T-helper 17 cell (primary cell): ENCODE data around the gene FERMT2. TPM values are rescaled to one million over a fixed set of nuclear protein-coding genes. Genes with fewer than 3 reads are reported as not detected.
A peak's percentile ranks its signal among the peaks of the same experiment; 100 is the strongest.

Experiments
- ATAC-seq: fragments of 150-1000 bp; cut with Tn5 transposase; 2 replicates; pipeline ENCODE4 v1.10.0; 2021; ENCODE audit warnings: mild to moderate bottlenecking, moderate library complexity
- DNase-seq, 3 donors: peaks; one replicate each; pipeline versions ENCODE4 v3.0.0 to v3.0.0-alpha.2; 2020 to 2021
- H3K9me3 ChIP-seq: one replicate; pipeline ENCODE4 v1.7.0; 2013; ENCODE audit warnings: low read length, mild to moderate bottlenecking; ENCODE audit not compliant: control insufficient read depth, poor library complexity, severe bottlenecking
- H3K27ac Mint-ChIP-seq: one replicate; pipeline ENCODE4 v1.8.0; 2022; ENCODE audit warnings: mild to moderate bottlenecking, moderate library complexity, mixed read lengths
- H3K27me3 Mint-ChIP-seq: one replicate; pipeline ENCODE4 v1.8.0; 2022; ENCODE audit warnings: mixed read lengths
- H3K36me3 Mint-ChIP-seq: one replicate; pipeline ENCODE4 v1.8.0; 2022; ENCODE audit warnings: low read depth, mixed read lengths
- H3K4me1 Mint-ChIP-seq: one replicate; pipeline ENCODE4 v1.8.0; 2022; ENCODE audit warnings: mild to moderate bottlenecking, mixed read lengths
- H3K4me3 Mint-ChIP-seq: one replicate; pipeline ENCODE4 v1.8.0; 2022; ENCODE audit warnings: mild to moderate bottlenecking, moderate library complexity, mixed read lengths
- total RNA-seq, 4 donors: library from RNA in 2 of 4; stranded (reverse) in 2 of 4; gene quantifications; one replicate each; pipeline ENCODE4 v1.2.3 and lab custom pipeline; 2022 to 2026

Gene FERMT2
- total RNA-seq, 2 donors from 2014 or later, result 0.78 to 3.6 TPM

DNA sequence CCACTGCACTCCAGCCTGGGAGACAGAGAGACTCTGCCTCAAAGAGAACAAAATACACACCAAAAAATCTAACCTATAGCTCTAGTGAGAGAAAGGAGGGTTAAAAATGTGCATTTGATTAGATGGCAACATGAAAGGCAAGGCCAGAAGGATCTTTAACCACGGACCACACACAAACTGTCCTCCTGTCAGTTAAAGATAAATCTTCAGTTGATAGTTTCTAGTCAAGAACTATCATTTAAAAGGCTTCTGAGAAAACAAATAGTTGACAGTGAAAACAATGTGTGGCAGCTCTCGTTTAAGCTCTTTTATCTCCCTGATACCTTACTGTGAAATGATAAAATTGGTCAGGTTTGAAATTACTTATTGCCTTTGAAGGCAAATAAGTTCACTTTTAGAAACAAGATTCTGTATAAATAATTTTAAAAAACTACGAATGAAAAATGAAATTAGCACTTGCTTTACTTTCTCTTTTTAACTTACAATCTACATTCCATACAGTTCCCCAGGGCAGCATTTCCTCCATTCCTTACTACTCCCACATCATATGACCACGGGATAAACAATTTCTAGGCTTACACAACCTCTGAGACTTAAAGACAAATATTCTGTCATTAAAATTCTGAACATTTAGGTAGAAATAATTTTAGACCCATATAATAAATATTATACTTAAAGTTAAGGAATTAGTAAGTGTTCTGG, 88.1 kb downstream of the FERMT2 start:
- H3K36me3 Mint-ChIP-seq, result no peaks in the 10 kb centered on the region
- H3K4me1 Mint-ChIP-seq, result no peaks in the 10 kb centered on the region

GRCh38 chr14:52861403-52861802, 89.4 kb downstream of the FERMT2 start:
- Mint-ChIP-seq H3K4me1 (no peaks in the 10 kb centered on the region), H3K27ac (no peak overlapping the region), H3K27me3 (no peaks in the 10 kb centered on the region), H3K4me3 (no peak overlapping the region), H3K36me3 (no peaks in the 10 kb centered on the region)
- no peaks in the 10 kb centered on the region for H3K9me3 ChIP-seq
- DNase-seq, result no peak
- no peak for ATAC-seq

More for the DNA sequence above, 88.1 kb downstream of the FERMT2 start:
- H3K27me3 Mint-ChIP-seq, result no peaks in the 10 kb centered on the region
- no peak overlapping the region for H3K27ac Mint-ChIP-seq
- ATAC-seq (no peak), DNase-seq (no peak)
- H3K9me3 ChIP-seq, result no peaks in the 10 kb centered on the region
- H3K4me3 Mint-ChIP-seq, result no peak overlapping the region

DNA sequence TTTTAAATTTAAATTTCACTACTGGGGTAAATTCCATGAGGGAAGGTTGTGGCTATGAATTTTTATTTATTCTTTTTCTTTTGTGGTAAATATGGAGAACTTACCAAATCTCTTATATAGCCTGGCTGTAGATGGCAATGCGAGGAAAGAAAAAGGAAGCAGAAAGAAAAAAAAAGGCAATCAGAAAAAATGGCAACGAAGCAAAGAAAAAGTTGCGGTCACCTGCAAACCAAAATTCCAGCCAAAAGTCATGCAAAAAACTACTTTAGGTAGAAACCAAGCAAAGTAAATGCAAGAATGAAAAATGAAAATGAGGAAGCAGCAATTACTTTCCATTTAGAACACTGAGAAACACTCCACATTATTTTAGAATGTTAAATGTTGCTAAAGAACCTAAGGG, 89.9 kb downstream of the FERMT2 start:
- H3K4me3 Mint-ChIP-seq, result no peak overlapping the region
- H3K9me3 ChIP-seq, result no peaks in the 10 kb centered on the region
- H3K27me3 Mint-ChIP-seq, result no peaks in the 10 kb centered on the region
- ATAC-seq, result no peak
- H3K36me3 Mint-ChIP-seq, result no peaks in the 10 kb centered on the region
- no peak overlapping the region for H3K27ac Mint-ChIP-seq
- no peaks in the 10 kb centered on the region for H3K4me1 Mint-ChIP-seq
- DNase-seq, result no peak

DNA sequence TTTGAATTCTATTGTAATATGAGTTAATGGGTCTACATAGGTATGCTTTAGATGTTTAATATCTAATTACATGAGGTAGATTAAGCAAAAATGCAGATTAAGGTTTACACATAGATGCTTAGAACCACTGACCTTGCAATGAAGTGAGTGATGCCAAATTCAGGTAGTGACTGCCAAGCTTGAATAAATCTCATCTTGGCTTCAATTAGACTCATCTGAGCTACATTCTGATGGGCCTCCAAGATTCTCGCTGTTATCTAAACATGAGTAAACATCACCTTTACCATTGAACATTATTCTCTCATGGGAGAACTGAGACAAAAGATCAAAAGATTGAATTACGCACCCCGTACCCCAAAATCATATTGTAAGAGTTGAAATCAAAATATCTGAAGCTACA, 90.6 kb downstream of the FERMT2 start:
- no peak for DNase-seq
- no peaks in the 10 kb centered on the region for H3K9me3 ChIP-seq
- H3K27ac Mint-ChIP-seq, result no peak overlapping the region
- H3K4me1 Mint-ChIP-seq, result no peaks in the 10 kb centered on the region
- no peaks in the 10 kb centered on the region for H3K36me3 Mint-ChIP-seq
- H3K27me3 Mint-ChIP-seq, result no peaks in the 10 kb centered on the region
- ATAC-seq, result no peak
- no peak overlapping the region for H3K4me3 Mint-ChIP-seq

DNA sequence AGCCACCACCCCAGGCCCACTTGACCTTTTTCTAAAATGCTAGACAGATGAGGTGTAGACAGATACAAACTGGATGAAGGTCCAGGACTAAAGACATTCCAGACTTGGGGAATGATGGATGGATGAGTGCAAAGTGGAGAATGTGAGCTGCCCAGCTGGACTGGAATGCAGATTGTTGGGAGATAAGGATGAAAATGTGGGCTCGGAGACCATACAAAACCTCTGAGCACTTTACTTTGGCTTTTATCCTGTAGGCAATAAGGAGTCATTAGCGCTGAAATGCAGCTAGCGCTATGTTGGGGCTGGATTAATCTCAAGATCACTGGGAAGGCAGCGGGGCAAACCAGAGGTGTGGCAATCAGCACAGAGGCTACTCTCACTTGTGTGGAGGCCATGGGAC, 94.7 kb downstream of the FERMT2 start:
- Mint-ChIP-seq H3K4me1 (peaks cover 10% of the 10 kb centered on the region), H3K4me3 (no peak overlapping the region)
- DNase-seq, result no peak

DNA sequence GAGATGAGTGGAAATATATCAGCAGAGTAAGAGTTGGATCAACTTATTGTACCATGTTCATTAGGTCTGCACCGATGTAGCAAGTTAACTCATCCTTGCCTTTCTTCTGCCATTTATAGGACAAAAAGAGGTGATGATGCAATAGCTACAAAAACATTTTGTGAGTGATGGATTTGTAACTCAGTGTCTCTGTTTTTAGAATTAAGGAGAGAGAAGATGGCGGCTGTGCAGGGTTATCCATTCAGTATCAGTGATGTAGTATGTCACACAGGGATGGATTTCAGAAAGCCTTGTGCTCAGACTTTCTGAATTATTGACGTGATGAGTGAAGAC, 97.4 kb downstream of the FERMT2 start:
- Mint-ChIP-seq H3K4me3 (no peak overlapping the region), H3K27ac (no peak overlapping the region), H3K36me3 (no peaks in the 10 kb centered on the region), H3K4me1 (peaks cover 10% of the 10 kb centered on the region), H3K27me3 (no peaks in the 10 kb centered on the region)
- ATAC-seq, result no peak
- no peaks in the 10 kb centered on the region for H3K9me3 ChIP-seq
- no peak for DNase-seq

More for the DNA sequence above, 94.7 kb downstream of the FERMT2 start:
- Mint-ChIP-seq H3K36me3 (no peaks in the 10 kb centered on the region), H3K27ac (no peak overlapping the region), H3K27me3 (no peaks in the 10 kb centered on the region)
- ATAC-seq, result no peak
- H3K9me3 ChIP-seq, result no peaks in the 10 kb centered on the region

DNA sequence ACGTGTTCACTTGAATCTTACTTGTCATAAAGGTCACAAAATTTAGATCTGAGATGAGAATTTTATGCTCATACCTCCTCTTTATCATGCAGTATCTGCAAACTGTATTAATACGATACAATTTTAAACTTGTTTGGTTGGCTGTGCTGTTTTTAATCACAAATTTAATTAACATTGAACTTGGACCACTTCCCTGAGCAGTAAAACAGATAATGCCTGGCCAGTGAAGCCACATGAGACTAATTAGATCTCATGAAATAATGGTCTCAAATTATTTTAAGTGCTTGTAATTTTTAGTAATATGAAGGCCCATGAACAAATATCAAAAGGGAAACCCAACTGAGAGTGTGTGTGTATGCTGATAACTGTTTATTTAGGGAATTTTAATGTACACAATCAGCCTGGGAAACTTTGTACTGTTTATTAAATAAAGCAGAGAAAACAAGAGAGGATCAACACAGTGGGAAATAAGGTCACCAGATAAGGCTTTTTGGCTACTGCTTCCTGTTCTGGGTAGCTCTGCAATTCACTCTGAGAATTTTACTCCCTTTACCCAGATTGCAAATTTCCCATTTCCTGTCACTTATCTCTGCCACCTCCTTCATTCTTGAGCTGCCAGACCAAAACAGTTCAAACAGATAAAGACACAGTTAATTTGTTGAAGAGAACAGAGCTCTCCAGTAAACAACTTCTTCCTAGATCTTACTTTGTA, 97.9 kb downstream of the FERMT2 start:
- DNase-seq (no peak), ATAC-seq (no peak)
- Mint-ChIP-seq H3K27me3 (no peaks in the 10 kb centered on the region), H3K4me1 (peaks cover 10% of the 10 kb centered on the region), H3K4me3 (no peak overlapping the region), H3K36me3 (no peaks in the 10 kb centered on the region), H3K27ac (no peak overlapping the region)
- no peaks in the 10 kb centered on the region for H3K9me3 ChIP-seq

DNA sequence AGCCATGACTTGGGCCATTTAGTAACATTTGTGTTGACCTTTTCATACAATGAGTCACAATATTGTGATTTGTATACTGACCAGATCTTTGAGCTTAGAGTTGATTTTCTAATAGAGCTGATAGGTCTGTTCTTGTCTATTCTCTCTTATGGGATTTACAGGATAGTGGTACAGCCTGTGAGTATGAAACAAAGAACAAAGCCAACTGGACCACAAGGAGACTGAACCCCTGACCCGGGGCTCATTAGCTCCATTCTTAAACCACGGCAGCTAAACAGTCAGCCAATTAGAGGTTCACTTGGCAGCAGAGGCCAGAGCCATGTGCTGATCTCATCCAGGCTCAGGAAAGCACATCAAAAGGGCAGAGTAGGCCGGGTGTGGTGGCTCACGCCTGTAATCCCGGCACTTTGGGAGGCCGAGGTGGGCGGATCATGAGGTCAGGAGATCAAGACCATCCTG, 100.4 kb downstream of the FERMT2 start:
- no peak overlapping the region for H3K27ac Mint-ChIP-seq
- DNase-seq (no peak), ATAC-seq (no peak)
- peaks cover 14% of the 10 kb centered on the region for H3K4me1 Mint-ChIP-seq
- no peak overlapping the region for H3K4me3 Mint-ChIP-seq
- no peaks in the 10 kb centered on the region for H3K9me3 ChIP-seq
- H3K27me3 Mint-ChIP-seq, result no peaks in the 10 kb centered on the region
- no peaks in the 10 kb centered on the region for H3K36me3 Mint-ChIP-seq

- H3K27me3 Mint-ChIP-seq, result no peaks in the 10 kb centered on the region
- H3K36me3 Mint-ChIP-seq, result no peaks in the 10 kb centered on the region
- peaks cover 17% of the 10 kb centered on the region for H3K4me1 Mint-ChIP-seq
- no peaks in the 10 kb centered on the region for H3K9me3 ChIP-seq
- H3K27ac Mint-ChIP-seq, result no peak overlapping the region
- ATAC-seq (no peak), DNase-seq (no peak)
- no peak overlapping the region for H3K4me3 Mint-ChIP-seq
Observed at GRCh38 chr14:52848626-52849025, 102.2 kb downstream of the FERMT2 start.

- peak overlapping the region; percentile 8 for H3K27ac Mint-ChIP-seq
- no peak for ATAC-seq
- no peak for DNase-seq
- H3K27me3 Mint-ChIP-seq, result no peaks in the 10 kb centered on the region
- peaks cover 9% of the 10 kb centered on the region for H3K4me1 Mint-ChIP-seq
- H3K9me3 ChIP-seq, result no peaks in the 10 kb centered on the region
- no peak overlapping the region for H3K4me3 Mint-ChIP-seq
- no peaks in the 10 kb centered on the region for H3K36me3 Mint-ChIP-seq
Observed at GRCh38 chr14:52846591-52846990, 104.3 kb downstream of the FERMT2 start.

GRCh38 chr14:52845081-52845480, 105.8 kb downstream of the FERMT2 start:
- Mint-ChIP-seq H3K4me1 (peaks cover 6% of the 10 kb centered on the region), H3K36me3 (no peaks in the 10 kb centered on the region), H3K27ac (no peak overlapping the region), H3K4me3 (no peak overlapping the region), H3K27me3 (no peaks in the 10 kb centered on the region)
- DNase-seq, result no peak
- no peaks in the 10 kb centered on the region for H3K9me3 ChIP-seq
- no peak for ATAC-seq

DNA sequence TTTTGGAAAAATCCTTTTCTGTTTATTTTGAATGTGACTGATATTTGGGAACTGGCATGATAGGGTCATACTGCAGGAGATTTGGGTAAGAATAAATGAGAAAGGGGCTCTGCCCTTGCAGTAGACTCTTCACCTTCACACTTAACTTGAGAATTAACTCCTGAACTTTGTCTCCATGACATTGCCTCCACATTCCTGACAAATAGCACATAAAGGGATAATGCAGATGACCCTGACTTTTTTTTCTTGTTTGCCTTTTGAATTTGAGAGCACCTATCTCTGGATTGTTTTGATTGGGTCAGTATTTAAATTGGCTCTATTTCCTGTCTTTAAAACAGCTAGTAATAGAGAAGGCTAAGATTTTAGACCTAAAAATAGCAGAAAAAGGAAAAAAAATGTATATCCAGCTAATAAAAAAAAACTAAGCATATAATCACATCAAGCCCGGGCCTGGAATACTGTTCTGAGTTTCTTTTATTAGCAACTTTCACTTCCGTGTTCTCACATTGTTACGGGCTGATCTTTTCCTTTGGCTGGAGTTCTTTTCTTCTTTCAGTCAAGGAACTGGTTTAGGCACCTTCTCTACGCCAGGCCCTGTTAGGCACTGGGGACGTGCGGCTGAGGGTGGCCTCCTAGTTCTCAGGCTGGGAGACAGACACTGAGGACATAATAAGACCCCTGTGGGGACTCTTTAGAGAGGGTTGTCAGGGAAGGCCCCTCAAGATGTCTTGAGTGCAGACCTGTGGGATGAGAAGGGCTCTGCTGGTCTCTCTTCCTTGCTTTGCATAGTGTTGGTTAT, 106.4 kb downstream of the FERMT2 start:
- DNase-seq, result no peak
- no peak for ATAC-seq
- no peak overlapping the region for H3K4me3 Mint-ChIP-seq
- peaks cover 6% of the 10 kb centered on the region for H3K4me1 Mint-ChIP-seq
- H3K36me3 Mint-ChIP-seq, result no peaks in the 10 kb centered on the region
- H3K9me3 ChIP-seq, result no peaks in the 10 kb centered on the region
- no peaks in the 10 kb centered on the region for H3K27me3 Mint-ChIP-seq
- H3K27ac Mint-ChIP-seq, result no peak overlapping the region

- ATAC-seq, result no peak
- Mint-ChIP-seq H3K36me3 (no peaks in the 10 kb centered on the region), H3K27ac (no peak overlapping the region)
Observed at GRCh38 chr14:52840877-52841276, 110.0 kb downstream of the FERMT2 start.

More at GRCh38 chr14:52840877-52841276, 110.0 kb downstream of the FERMT2 start:
- no peaks in the 10 kb centered on the region for H3K9me3 ChIP-seq
- H3K4me1 Mint-ChIP-seq, result peaks cover 7% of the 10 kb centered on the region
- no peak overlapping the region for H3K4me3 Mint-ChIP-seq
- H3K27me3 Mint-ChIP-seq, result no peaks in the 10 kb centered on the region
- DNase-seq, result no peak
